HG03280 (cell line): Measurements from ENCODE around the gene CUL9.

Experiments used
- ATAC-seq: cut with Tn5 transposase; IDR thresholded peaks from one replicate; pipeline ENCODE4 v1.9.1; 2021; ENCODE audit warnings: mild to moderate bottlenecking, moderate library complexity; ENCODE audit not compliant: unreplicated experiment

The CUL9 gene

DNA sequence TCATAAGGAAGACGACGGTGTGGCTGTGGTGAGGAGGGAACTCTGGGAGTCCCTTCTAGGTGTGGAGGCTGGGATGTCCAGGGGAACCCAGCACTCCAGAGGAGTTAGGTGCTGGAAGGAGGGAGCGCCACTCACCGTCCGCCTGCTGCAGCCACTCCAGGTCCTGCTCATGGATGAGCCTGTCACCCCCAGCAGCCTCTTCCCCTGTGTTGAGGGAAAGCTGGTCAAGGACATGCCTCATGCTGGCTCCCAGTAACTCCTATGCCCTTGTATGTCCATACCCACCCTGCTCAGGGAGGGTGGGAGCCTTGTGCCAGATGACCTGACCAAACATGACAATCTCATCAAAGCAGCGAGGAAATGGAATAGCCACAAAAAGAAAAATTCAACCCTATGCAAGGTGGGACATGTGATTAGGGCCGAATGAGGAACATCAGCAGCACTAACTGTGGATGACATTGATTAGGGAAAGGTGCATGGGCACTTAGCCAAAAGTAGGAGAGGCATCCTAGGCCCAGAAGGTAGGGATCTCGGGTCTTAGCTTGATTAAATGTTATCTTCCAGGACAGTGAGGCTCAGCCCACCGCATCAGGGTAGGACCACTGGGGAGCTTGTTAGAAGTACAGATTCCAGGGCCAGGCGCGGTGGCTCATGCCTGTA is 44.3 kb downstream of the CUL9 start:
- no peak for ATAC-seq

GRCh38 chr6:43228951-43229802 is 47.2 kb downstream of the CUL9 start, which contains the start of gene DNPH1:
Gene DNPH1 (minus strand): TSS chr6:43229481. CDS start chr6:43229456, 25 bp downstream.
- peak; percentile 81 for ATAC-seq

- no peak for ATAC-seq
These were observed 48.0 kb downstream of the CUL9 start for GRCh38 chr6:43229803-43230620.

DNA sequence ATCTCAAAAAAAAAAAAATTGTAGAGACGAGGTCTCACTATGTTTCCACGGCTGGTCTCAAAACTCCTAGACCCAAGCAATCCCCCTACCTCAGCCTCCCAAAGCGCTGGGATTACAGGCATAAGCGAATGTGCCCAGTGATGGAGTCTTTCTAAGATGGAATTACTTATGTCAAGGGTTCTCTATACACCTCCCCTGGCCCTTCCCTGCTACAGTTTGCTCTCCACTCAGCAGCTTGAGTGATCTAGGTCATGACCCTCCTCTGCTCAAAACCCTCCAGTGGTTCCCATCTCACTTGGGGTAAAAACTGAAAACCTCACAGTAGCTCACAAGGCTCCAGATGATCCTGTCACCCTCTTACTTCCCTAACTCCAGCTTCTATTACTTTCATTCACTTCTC is 49.1 kb downstream of the CUL9 start:
- no peak for ATAC-seq

GRCh38 chr6:43231735-43232450 is 49.9 kb downstream of the CUL9 start:
- ATAC-seq, result no peak

DNA sequence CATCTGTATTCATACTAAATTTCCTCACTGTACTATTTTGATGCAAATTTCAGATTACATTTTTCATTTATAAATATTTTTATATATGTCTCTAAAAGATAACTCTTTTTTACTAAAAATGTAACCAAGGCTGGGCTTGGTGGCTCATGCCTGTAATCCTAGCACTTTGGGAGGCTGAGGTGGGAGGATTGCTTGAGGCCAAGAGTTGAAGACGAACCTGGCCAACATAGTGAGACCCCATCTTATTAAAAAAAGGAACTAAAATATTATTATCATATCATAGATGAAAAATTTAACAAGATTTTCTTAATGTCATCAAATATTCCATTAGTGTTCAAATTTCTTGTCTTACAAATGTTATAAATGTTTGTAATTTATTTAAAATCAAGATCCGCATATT is 53.8 kb downstream of the CUL9 start:
- ATAC-seq, result no peak

GRCh38 chr6:43239054-43239453 is 57.1 kb downstream of the CUL9 start:
- no peak for ATAC-seq

- ATAC-seq, result no peak
These were observed 59.0 kb downstream of the CUL9 start for GRCh38 chr6:43240950-43241349.

- ATAC-seq, result no peak
These were observed 59.5 kb downstream of the CUL9 start for GRCh38 chr6:43241446-43241845.

GRCh38 chr6:43242908-43243663 is 61.1 kb downstream of the CUL9 start, which contains the start of gene TTBK1:
Gene TTBK1 (plus strand): TSS chr6:43243481. CDS start chr6:43246661, 3,180 bp downstream.
- ATAC-seq, result no peak

DNA sequence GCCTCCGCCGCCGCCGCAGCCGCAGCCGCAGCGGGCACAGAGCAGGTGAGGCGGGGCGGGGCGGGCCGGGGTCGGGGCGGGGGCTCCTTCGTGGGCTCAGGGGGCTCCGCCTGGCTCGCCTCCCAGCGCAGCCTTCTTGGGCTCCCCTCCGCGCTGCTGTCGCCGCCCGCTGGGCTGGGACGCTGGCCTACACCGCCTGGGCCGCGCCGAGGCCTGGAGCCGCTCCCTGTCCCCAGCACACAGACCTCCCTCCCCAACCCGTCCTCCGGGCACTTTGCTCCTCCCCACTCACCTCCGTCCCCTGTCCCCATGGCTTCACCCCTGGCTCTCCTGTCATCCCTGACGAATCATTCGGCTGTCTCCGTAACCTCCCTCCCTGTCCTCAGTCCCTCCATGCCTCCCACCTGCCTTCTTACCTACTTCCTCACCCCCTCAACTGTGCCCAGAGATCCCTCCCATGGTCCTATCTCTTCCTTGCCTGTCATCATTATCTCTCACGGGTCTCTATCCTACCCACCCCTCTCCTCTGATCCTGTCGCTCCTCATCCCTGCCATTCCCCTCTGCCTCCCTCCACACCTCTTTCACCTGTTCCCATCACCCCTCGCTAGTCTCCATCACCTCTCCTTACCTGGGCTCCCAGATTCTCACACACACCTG is 61.8 kb downstream of the CUL9 start:
- ATAC-seq, result no peak

DNA sequence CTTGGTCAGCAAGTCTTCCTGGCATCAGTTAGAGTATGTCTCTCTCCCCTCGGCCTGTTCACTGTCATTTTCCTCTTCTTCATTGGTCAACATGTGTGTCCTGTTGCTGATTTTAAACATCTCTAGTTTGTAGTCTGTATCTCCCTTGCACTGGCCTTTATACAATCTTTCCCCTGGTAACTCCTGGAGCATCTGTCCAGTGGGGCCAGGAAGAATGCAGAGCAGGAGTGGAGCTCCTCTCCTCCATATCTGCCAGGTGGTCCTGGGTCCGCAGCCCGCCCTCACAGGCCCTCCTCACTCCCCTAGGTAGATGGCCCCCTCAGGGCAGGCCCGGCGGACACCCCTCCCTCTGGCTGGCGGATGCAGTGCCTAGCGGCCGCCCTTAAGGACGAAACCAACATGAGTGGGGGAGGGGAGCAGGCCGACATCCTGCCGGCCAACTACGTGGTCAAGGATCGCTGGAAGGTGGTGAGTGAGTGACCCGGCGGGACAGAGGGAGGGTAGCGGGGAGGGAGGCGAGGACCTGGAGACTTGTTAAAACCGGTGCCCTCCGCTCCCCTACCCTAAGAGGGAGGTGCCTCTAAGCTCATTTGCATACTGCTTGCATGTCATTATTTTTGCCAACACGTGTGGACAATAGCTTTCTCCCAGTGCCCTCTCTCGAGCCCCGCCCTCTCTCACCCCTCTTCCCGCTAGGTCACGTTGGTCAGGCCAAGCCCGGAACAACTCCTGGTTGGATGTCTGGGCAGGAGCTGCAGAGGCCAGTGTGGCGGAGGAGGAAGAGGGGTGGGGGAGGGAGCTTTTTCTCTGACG is 64.5 kb downstream of the CUL9 start:
- peak; percentile 47 for ATAC-seq

- ATAC-seq, result peak; percentile 90
These were observed 65.4 kb downstream of the CUL9 start for GRCh38 chr6:43247114-43247999.

DNA sequence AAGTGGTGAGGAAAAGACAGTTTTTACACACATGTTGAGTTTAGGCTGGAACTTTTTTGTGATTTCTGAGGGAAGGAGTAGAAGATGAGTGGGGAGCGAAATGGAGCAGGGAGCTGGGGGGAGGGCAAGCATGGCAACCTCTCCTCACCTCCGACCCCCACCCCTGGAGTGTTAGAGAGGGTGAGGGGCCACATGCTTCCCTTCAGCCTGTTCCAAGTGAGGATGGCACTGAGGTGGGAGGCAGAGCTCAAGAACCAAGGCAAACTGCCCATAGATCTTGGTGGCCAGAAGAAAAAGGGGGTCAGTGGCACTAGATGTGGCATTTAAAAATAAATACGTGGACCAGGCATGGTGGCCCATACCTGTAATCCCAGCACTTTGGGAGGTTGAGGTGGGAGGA is 66.1 kb downstream of the CUL9 start:
- ATAC-seq, result no peak

DNA sequence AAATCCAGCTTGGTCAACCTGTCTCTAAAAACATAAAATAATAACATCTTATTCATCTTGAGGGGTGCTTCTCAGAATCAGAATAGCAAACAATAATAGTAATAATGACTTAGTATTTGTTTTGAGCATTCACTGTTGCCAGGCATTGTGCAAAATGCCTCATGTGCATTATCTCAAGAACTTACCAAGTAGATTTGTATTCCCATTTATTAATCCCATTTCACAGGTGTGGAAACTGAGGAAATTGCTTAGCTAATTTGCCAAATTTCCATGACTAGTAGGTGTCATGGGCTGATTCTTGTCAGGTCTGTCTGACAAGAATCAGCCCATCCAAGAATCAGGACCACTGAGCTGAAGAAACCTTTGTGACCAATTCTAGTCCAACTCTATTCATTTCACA is 66.8 kb downstream of the CUL9 start:
- ATAC-seq, result no peak

GRCh38 chr6:43250992-43251373 is 69.0 kb downstream of the CUL9 start:
- no peak for ATAC-seq

DNA sequence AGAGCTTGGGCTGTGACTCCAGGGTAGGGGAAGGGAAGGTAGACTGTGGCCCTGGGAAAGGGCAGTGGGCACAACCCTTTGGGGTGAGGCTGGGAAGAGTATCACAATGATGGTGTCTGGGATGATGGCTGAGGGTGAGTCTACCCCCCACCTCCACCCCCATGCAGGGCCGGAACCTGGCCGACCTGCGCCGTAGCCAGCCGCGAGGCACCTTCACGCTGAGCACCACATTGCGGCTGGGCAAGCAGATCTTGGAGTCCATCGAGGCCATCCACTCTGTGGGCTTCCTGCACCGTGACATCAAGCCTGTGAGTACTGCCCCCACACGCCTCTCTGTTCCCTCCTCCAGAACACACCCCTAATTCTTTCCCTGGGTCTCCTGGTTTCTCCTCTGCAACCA is 71.4 kb downstream of the CUL9 start:
- ATAC-seq, result no peak
